ENCODE data around the gene CCDC3.
"Not testable (repeated sequence)": the region's sequence is repeated elsewhere in the genome, so short reads cannot be mapped to it uniquely, and the experiment has no call there.

CCDC3 gene

GRCh38 chr10:12869427-12869826 is 132.1 kb downstream of the CCDC3 start:
- DNase-seq (ENCODE audit: low read depth), result no peak
- TF ChIP-seq CTCF (conservative IDR thresholded peaks at IDR 0.05; ENCODE audit: low read depth, low read length), result no peak
- H3K4me3 ChIP-seq (ENCODE audit: low read length), result no peak overlapping the region

- TF ChIP-seq CTCF (conservative IDR thresholded peaks at IDR 0.05; ENCODE audit: low read depth, low read length), result no peak
- no peak overlapping the region for H3K4me3 ChIP-seq (ENCODE audit: low read length)
- DNase-seq (ENCODE audit: low read depth), result no peak
These were observed 133.3 kb downstream of the CCDC3 start for GRCh38 chr10:12868229-12868628.

- H3K4me3 ChIP-seq (ENCODE audit: low read length); DNase-seq (ENCODE audit: low read depth): not testable (repeated sequence)
These were observed 136.0 kb downstream of the CCDC3 start for GRCh38 chr10:12865515-12865914.

GRCh38 chr10:12862459-12862858 is 139.1 kb downstream of the CCDC3 start:
- DNase-seq (ENCODE audit: low read depth), result no peak
- no peak overlapping the region for H3K4me3 ChIP-seq (ENCODE audit: low read length)
- TF ChIP-seq CTCF (conservative IDR thresholded peaks at IDR 0.05; ENCODE audit: low read depth, low read length), result no peak

GRCh38 chr10:12854988-12855387 is 146.5 kb downstream of the CCDC3 start:
- TF ChIP-seq CTCF (conservative IDR thresholded peaks at IDR 0.05; ENCODE audit: low read depth, low read length), result no peak
- DNase-seq (ENCODE audit: low read depth), result no peak
- H3K4me3 ChIP-seq (ENCODE audit: low read length), result no peak overlapping the region

- no peak overlapping the region for H3K4me3 ChIP-seq (ENCODE audit: low read length)
- TF ChIP-seq CTCF (conservative IDR thresholded peaks at IDR 0.05; ENCODE audit: low read depth, low read length), result no peak
- no peak for DNase-seq (ENCODE audit: low read depth)
These were observed 148.8 kb downstream of the CCDC3 start for GRCh38 chr10:12852687-12853086.

- no peak overlapping the region for H3K4me3 ChIP-seq (ENCODE audit: low read length)
- no peak for DNase-seq (ENCODE audit: low read depth)
- TF ChIP-seq CTCF (conservative IDR thresholded peaks at IDR 0.05; ENCODE audit: low read depth, low read length), result no peak
These were observed 152.0 kb downstream of the CCDC3 start for GRCh38 chr10:12849319-12850181.
